HFFc6 (cell line): ENCODE measurements around the gene ABRACL. TPM values are rescaled to one million over a fixed set of nuclear protein-coding genes. Genes with fewer than 3 reads are reported as not detected.

Experiments used
- DNase-seq: peaks from one replicate; pipeline ENCODE4 v3.0.0-alpha.2; 2018
- H3K27ac Mint-ChIP-seq: 2 replicates; pipeline ENCODE4 v1.8.0; 2020; ENCODE audit warnings: mild to moderate bottlenecking, mixed read lengths
- H3K27me3 Mint-ChIP-seq: 2 replicates; pipeline ENCODE4 v1.8.0; 2021; ENCODE audit warnings: mild to moderate bottlenecking, moderate library complexity, mixed read lengths; ENCODE audit not compliant: insufficient read depth
- H3K36me3 Mint-ChIP-seq: 2 replicates; pipeline ENCODE4 v1.8.0; 2021; ENCODE audit warnings: low read depth, mixed read lengths
- H3K4me1 Mint-ChIP-seq: 2 replicates; pipeline ENCODE4 v1.8.0; 2020; ENCODE audit warnings: low read depth, mixed read lengths
- H3K4me3 Mint-ChIP-seq: 2 replicates; pipeline ENCODE4 v1.8.0; 2020; ENCODE audit warnings: mild to moderate bottlenecking, moderate library complexity, mixed read lengths
- H3K9me3 Mint-ChIP-seq: 2 replicates; pipeline ENCODE4 v1.8.0; 2020; ENCODE audit warnings: mild to moderate bottlenecking, mixed read lengths
- total RNA-seq, 6 experiments: library from RNA; stranded (reverse); fragmentation: NEBNext Ultra II Directional; extraction: Animal tissue kit (Norgen Biotek cat#: 25700); gene quantifications; 2 replicates in 1 of 6; 3 replicates in 5 of 6; pipeline ENCODE4 v1.2.3, GENCODE V29; 2021
- TF ChIP-seq, protein P1 (sequence below): fragments of 200-600 bp; sonication (generic); IDR thresholded peaks from 2 replicates; pipeline ENCODE4 v1.5.0; 2021; ENCODE audit warnings: antibody characterized with exemption, mild to moderate bottlenecking

The ABRACL gene
- total RNA-seq, 6 experiments from 2014 or later: 18.3 to 25.5 (median 22.4) TPM

DNA sequence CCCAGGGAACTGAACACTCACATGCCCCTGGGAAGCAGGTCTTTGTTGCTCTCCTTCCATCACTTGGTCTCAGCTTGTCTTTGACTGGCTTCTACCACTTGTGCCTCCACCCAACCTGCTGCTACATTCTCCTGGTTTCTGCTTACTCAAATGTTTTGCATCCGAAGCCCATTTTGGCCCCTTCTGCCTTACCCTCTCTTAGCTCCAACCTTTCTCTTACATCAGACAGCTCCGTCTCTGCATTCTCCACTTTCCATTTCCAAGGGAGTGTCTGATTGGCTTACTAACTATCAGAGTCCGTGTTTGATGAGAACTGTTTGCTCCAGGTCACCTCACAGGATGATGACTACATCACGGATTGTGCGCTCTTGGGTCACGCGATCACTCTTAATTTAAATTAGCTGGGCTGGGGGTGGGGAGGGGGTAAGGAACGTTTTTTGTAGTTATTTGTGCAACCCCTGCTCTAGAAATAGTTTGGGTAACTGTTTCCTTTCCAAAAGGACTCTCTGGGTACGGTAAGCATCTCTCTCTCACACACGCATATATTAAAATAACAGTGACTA, 844 bp upstream of the ABRACL start:
- H3K4me1 Mint-ChIP-seq: peaks cover 13% of the 10 kb centered on the region
- peak overlapping the region; percentile 62 for H3K27ac Mint-ChIP-seq
- no peaks in the 10 kb centered on the region for H3K9me3 Mint-ChIP-seq
- no peaks in the 10 kb centered on the region for H3K36me3 Mint-ChIP-seq
- H3K27me3 Mint-ChIP-seq: no peaks in the 10 kb centered on the region
- DNase-seq: peak; percentile 3
- TF ChIP-seq, protein P1, sequence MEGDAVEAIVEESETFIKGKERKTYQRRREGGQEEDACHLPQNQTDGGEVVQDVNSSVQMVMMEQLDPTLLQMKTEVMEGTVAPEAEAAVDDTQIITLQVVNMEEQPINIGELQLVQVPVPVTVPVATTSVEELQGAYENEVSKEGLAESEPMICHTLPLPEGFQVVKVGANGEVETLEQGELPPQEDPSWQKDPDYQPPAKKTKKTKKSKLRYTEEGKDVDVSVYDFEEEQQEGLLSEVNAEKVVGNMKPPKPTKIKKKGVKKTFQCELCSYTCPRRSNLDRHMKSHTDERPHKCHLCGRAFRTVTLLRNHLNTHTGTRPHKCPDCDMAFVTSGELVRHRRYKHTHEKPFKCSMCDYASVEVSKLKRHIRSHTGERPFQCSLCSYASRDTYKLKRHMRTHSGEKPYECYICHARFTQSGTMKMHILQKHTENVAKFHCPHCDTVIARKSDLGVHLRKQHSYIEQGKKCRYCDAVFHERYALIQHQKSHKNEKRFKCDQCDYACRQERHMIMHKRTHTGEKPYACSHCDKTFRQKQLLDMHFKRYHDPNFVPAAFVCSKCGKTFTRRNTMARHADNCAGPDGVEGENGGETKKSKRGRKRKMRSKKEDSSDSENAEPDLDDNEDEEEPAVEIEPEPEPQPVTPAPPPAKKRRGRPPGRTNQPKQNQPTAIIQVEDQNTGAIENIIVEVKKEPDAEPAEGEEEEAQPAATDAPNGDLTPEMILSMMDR: no peak
- no peak overlapping the region; the same call in 1 of the 2 replicates for H3K4me3 Mint-ChIP-seq

- H3K27me3 Mint-ChIP-seq: no peaks in the 10 kb centered on the region
- no peaks in the 10 kb centered on the region for H3K36me3 Mint-ChIP-seq
- TF ChIP-seq, protein P1: no peak
- H3K27ac Mint-ChIP-seq: peak overlapping the region; percentile 62
- peak; percentile 11 for DNase-seq
- no peak overlapping the region; the same call in 1 of the 2 replicates for H3K4me3 Mint-ChIP-seq
- H3K4me1 Mint-ChIP-seq: peaks cover 13% of the 10 kb centered on the region
- no peaks in the 10 kb centered on the region for H3K9me3 Mint-ChIP-seq
Observed at GRCh38 chr6:139028215-139028657, 309 bp upstream of the ABRACL start.

DNA sequence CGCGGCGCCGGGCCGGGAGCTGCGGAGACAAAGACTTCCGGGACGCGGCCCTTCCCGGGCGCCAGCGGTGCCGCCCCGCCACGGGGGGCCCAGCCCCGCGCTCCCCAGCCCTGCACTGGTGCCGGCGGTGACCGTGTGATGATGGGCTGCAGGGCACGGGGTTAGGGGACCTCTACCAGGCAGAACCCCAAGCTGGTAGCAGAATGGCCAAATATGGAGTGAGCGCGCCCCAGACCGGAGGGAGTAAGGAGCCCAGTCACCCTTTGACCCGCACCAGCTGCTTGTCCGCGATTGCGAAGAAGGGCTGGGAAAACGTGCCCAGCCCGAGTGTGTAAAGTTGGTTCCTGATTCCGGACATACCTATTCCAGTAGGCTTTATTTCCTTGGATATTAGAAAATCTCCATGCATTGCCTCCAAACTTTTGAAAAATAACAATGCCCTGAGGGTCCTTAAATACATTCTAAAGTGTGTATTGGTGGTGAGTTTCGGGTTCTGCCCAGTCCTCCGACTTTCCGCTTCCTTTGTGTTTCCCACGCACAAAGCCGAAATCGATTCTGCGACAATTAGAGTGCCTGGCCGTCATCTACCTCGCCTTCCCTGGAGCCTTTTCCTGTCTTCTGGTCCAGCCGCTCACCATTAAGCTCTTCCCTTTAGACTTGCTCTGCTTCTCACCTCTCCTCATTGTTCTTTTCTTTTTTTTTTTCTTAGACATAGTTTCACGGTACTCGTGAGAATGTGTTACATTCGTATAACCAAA, 1.1 kb downstream of the ABRACL start:
- H3K36me3 Mint-ChIP-seq: no peaks in the 10 kb centered on the region

GRCh38 chr6:139030228-139030963, 1.9 kb downstream of the ABRACL start:
- no peaks in the 10 kb centered on the region for H3K9me3 Mint-ChIP-seq
- H3K36me3 Mint-ChIP-seq: no peaks in the 10 kb centered on the region
- TF ChIP-seq, protein P1: no peak
- no peaks in the 10 kb centered on the region; the same call in 1 of the 2 replicates for H3K27me3 Mint-ChIP-seq
- no peak for DNase-seq
- no peak overlapping the region for H3K4me3 Mint-ChIP-seq
- H3K27ac Mint-ChIP-seq: no peak overlapping the region
- H3K4me1 Mint-ChIP-seq: peaks cover 13% of the 10 kb centered on the region

More for the DNA sequence above, 1.1 kb downstream of the ABRACL start:
- no peak overlapping the region for H3K27ac Mint-ChIP-seq
- H3K9me3 Mint-ChIP-seq: no peaks in the 10 kb centered on the region
- DNase-seq: peak; percentile 7
- H3K4me3 Mint-ChIP-seq: no peak overlapping the region; the same call in 1 of the 2 replicates
- H3K4me1 Mint-ChIP-seq: peaks cover 13% of the 10 kb centered on the region
- H3K27me3 Mint-ChIP-seq: no peaks in the 10 kb centered on the region; the same call in 1 of the 2 replicates
- TF ChIP-seq, protein P1: no peak

DNA sequence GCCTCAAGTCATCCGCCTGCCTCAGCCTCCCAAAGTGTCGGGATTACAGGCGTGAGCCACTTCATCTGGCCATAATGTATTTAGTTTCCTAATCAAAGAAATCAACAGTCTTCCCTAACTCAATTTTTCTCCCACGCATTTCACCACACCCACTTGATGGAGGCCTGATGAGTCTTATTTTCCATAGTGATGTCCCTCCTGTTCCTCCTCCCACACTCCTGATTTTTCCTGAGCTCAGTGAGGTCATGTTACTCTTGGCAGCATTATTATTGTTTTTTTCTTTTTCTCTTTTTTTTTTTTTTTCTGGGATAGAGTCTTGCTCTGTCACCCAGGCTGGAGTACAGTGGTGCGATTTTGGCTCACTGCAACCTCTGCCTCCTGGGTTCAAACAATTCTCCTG, 8.9 kb downstream of the ABRACL start:
- peak; percentile 27 for DNase-seq
- Mint-ChIP-seq H3K4me1 (no peaks in the 10 kb centered on the region), H3K27ac (no peak overlapping the region), H3K36me3 (peaks cover 19% of the 10 kb centered on the region), H3K9me3 (no peaks in the 10 kb centered on the region), H3K4me3 (no peak overlapping the region), H3K27me3 (peaks cover 2% of the 10 kb centered on the region)
- TF ChIP-seq, protein P1: no peak
